ENCODE measurements around the gene SOHLH1. TPM values are rescaled to one million over a fixed set of nuclear protein-coding genes. Genes with fewer than 3 reads are reported as not detected.

SOHLH1 gene
- total RNA-seq, 1 donor = not detected

- peaks cover 7% of the 10 kb centered on the region for H3K27me3 ChIP-seq (ENCODE audit: insufficient read depth, low read length)
- H3K27ac ChIP-seq (ENCODE audit: low read depth, low read length) = no peak overlapping the region
These were observed 25.0 kb upstream of the SOHLH1 start for GRCh38 chr9:135724186-135724787.

DNA sequence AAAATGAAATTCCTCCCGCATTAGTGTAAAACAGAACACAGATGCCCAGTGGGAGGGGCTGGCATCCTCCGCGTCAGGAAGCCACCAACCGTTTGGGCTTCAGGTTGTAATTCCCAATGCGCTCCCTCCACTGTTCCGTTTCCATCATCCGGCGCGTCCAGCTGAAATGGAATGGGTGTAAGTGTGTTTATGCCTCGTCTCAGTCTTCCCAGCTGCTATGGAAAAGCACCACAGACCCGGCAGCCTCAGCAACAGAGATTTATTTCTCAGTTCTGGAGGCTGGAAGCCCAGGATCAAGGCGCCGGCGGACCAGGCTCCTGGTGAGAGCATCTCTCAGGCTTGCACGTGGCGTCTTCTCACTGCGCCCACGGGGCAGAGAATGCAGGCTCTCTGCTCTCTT is 23.1 kb upstream of the SOHLH1 start:
- Histone ChIP-seq H3K79me2 (ENCODE audit: insufficient read depth, low read length) (no peaks in the 10 kb centered on the region), H3K9me3 (ENCODE audit: low read depth, low read length) (no peaks in the 10 kb centered on the region), H3K27ac (ENCODE audit: low read depth, low read length) (no peak overlapping the region), H3K4me1 (ENCODE audit: insufficient read depth, low read length) (no peaks in the 10 kb centered on the region), H4K20me1 (ENCODE audit: insufficient read depth, low read length) (no peaks in the 10 kb centered on the region), H3K4me2 (ENCODE audit: insufficient read depth, low read length) (no peak overlapping the region), H2AFZ (ENCODE audit: low read length) (no peak overlapping the region), H3K4me3 (ENCODE audit: insufficient read depth, low read length) (no peak overlapping the region), H3K36me3 (ENCODE audit: insufficient read depth, low read length) (no peaks in the 10 kb centered on the region), H3K27me3 (ENCODE audit: insufficient read depth, low read length) (no peaks in the 10 kb centered on the region)
- no peak for DNase-seq (ENCODE audit: insufficient read length, low spot score, missing footprints)
- TF ChIP-seq, protein P1, sequence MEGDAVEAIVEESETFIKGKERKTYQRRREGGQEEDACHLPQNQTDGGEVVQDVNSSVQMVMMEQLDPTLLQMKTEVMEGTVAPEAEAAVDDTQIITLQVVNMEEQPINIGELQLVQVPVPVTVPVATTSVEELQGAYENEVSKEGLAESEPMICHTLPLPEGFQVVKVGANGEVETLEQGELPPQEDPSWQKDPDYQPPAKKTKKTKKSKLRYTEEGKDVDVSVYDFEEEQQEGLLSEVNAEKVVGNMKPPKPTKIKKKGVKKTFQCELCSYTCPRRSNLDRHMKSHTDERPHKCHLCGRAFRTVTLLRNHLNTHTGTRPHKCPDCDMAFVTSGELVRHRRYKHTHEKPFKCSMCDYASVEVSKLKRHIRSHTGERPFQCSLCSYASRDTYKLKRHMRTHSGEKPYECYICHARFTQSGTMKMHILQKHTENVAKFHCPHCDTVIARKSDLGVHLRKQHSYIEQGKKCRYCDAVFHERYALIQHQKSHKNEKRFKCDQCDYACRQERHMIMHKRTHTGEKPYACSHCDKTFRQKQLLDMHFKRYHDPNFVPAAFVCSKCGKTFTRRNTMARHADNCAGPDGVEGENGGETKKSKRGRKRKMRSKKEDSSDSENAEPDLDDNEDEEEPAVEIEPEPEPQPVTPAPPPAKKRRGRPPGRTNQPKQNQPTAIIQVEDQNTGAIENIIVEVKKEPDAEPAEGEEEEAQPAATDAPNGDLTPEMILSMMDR (IDR thresholded peaks at IDR 0.05; ENCODE audit: extremely low read depth, low read depth, low read length) = no peak

More at GRCh38 chr9:135724186-135724787, 25.0 kb upstream of the SOHLH1 start:
- H3K9me3 ChIP-seq (ENCODE audit: low read depth, low read length) = no peaks in the 10 kb centered on the region
- no peaks in the 10 kb centered on the region for H3K79me2 ChIP-seq (ENCODE audit: insufficient read depth, low read length)
- H2AFZ ChIP-seq (ENCODE audit: low read length) = no peak overlapping the region
- no peak overlapping the region for H3K4me2 ChIP-seq (ENCODE audit: insufficient read depth, low read length)
- TF ChIP-seq, protein P1 (IDR thresholded peaks at IDR 0.05; ENCODE audit: extremely low read depth, low read depth, low read length) = no peak
- no peaks in the 10 kb centered on the region for H3K4me1 ChIP-seq (ENCODE audit: insufficient read depth, low read length)
- no peak overlapping the region for H3K4me3 ChIP-seq (ENCODE audit: insufficient read depth, low read length)
- no peaks in the 10 kb centered on the region for H4K20me1 ChIP-seq (ENCODE audit: insufficient read depth, low read length)
- H3K36me3 ChIP-seq (ENCODE audit: insufficient read depth, low read length) = no peaks in the 10 kb centered on the region
- DNase-seq (ENCODE audit: insufficient read length, low spot score, missing footprints) = no peak

DNA sequence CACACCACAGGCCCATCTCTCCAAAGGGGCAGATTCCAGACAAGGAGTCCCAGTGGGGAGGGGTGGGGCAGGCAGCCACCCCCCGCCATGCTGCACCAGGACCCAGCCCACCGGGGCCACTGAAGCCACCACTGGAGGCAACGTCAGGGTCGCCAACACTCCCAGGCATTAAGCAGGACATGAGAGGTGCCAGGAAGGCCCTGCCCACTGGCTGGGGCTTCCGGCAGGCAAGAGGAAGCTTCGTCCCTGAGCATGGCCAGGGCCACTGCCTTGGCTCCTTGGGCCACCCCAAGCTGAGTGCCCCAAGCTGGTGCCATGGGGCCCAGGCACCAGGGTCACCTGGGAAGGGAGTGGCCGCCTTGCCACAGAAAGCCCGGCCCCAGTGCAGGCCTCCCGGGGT is 20.2 kb upstream of the SOHLH1 start:
- H3K4me1 ChIP-seq (ENCODE audit: insufficient read depth, low read length) = no peaks in the 10 kb centered on the region
- DNase-seq (ENCODE audit: insufficient read length, low spot score, missing footprints) = no peak
- no peaks in the 10 kb centered on the region for H3K79me2 ChIP-seq (ENCODE audit: insufficient read depth, low read length)
- H3K27me3 ChIP-seq (ENCODE audit: insufficient read depth, low read length) = peaks cover 15% of the 10 kb centered on the region
- TF ChIP-seq, protein P1 (IDR thresholded peaks at IDR 0.05; ENCODE audit: extremely low read depth, low read depth, low read length) = no peak
- no peak overlapping the region for H3K4me2 ChIP-seq (ENCODE audit: insufficient read depth, low read length)
- no peaks in the 10 kb centered on the region for H3K9me3 ChIP-seq (ENCODE audit: low read depth, low read length)
- no peak overlapping the region for H3K4me3 ChIP-seq (ENCODE audit: insufficient read depth, low read length)
- no peak overlapping the region for H2AFZ ChIP-seq (ENCODE audit: low read length)
- H4K20me1 ChIP-seq (ENCODE audit: insufficient read depth, low read length) = no peaks in the 10 kb centered on the region
- no peak overlapping the region for H3K27ac ChIP-seq (ENCODE audit: low read depth, low read length)
- no peaks in the 10 kb centered on the region for H3K36me3 ChIP-seq (ENCODE audit: insufficient read depth, low read length)

DNA sequence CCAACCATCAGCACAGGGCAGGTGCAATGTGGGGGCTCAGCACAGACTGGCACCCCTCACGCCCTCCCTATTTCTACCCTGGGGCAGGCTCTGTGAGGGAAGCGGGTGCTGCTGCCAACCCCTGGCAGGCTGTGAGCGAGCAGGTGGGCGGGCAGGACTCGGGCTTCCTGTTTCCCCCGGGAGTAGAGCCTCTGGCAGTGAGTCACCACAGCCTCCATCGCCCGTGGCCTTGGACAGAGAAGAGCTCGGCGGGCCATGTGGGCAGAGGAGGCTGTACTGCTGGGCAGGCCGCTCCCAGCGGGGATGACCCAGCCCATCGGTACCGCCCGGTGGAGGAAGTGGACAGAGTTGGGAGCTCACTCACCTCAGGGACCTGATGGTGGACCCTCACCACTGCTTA is 19.3 kb upstream of the SOHLH1 start:
- H4K20me1 ChIP-seq (ENCODE audit: insufficient read depth, low read length) = no peaks in the 10 kb centered on the region

More for the DNA sequence above, 19.3 kb upstream of the SOHLH1 start:
- Histone ChIP-seq H3K27ac (ENCODE audit: low read depth, low read length) (no peak overlapping the region), H3K27me3 (ENCODE audit: insufficient read depth, low read length) (peaks cover 18% of the 10 kb centered on the region), H2AFZ (ENCODE audit: low read length) (no peak overlapping the region), H3K4me3 (ENCODE audit: insufficient read depth, low read length) (no peak overlapping the region), H3K4me1 (ENCODE audit: insufficient read depth, low read length) (no peaks in the 10 kb centered on the region), H3K9me3 (ENCODE audit: low read depth, low read length) (no peaks in the 10 kb centered on the region), H3K79me2 (ENCODE audit: insufficient read depth, low read length) (no peaks in the 10 kb centered on the region), H3K4me2 (ENCODE audit: insufficient read depth, low read length) (no peak overlapping the region), H3K36me3 (ENCODE audit: insufficient read depth, low read length) (no peaks in the 10 kb centered on the region)
- peak; percentile 99 for DNase-seq (ENCODE audit: insufficient read length, low spot score, missing footprints)
- TF ChIP-seq, protein P1 (IDR thresholded peaks at IDR 0.05; ENCODE audit: extremely low read depth, low read depth, low read length) = no peak
